Type B pancreatic cell (in vitro differentiated cells): ENCODE results near the gene ZNF835. TPM values are rescaled to one million over a fixed set of nuclear protein-coding genes. Genes with fewer than 3 reads are reported as not detected.

ENCODE experiments used
- DNase-seq: peaks from one replicate; pipeline ENCODE4 v3.0.0; 2021; ENCODE audit warnings: mixed read lengths; ENCODE audit not compliant: unreplicated experiment; ENCODE audit errors: extremely low spot score
- H3K27ac Mint-ChIP-seq: 2 replicates; pipeline ENCODE4 v1.8.0; 2021; ENCODE audit warnings: mild to moderate bottlenecking, mixed read lengths
- H3K27me3 Mint-ChIP-seq: 2 replicates; pipeline ENCODE4 v1.8.0; 2021; ENCODE audit warnings: mixed read lengths
- H3K36me3 Mint-ChIP-seq: 2 replicates; pipeline ENCODE4 v1.8.0; 2021; ENCODE audit warnings: mixed read lengths
- H3K4me1 Mint-ChIP-seq: one replicate; pipeline ENCODE4 v1.8.0; 2021; ENCODE audit warnings: mixed read lengths; ENCODE audit not compliant: unreplicated experiment
- H3K4me3 Mint-ChIP-seq: 2 replicates; pipeline ENCODE4 v1.8.0; 2021; ENCODE audit warnings: mild to moderate bottlenecking, mixed read lengths
- H3K9me3 Mint-ChIP-seq: 2 replicates; pipeline ENCODE4 v1.8.0; 2021; ENCODE audit warnings: mixed read lengths
- CTCF ChIP-seq: fragments of 200-600 bp; sonication (generic); conservative IDR thresholded peaks from 2 replicates; pipeline ENCODE4 v1.5.0; 2021; ENCODE audit warnings: antibody characterized with exemption, mild to moderate bottlenecking
- total RNA-seq: library from RNA; stranded (reverse); gene quantifications from 2 replicates; pipeline ENCODE4 v1.2.1, GENCODE V29; 2021; ENCODE audit warnings: low replicate concordance

ZNF835 gene
- total RNA-seq, 1 donor from 2014 or later = 0.12 TPM

DNA sequence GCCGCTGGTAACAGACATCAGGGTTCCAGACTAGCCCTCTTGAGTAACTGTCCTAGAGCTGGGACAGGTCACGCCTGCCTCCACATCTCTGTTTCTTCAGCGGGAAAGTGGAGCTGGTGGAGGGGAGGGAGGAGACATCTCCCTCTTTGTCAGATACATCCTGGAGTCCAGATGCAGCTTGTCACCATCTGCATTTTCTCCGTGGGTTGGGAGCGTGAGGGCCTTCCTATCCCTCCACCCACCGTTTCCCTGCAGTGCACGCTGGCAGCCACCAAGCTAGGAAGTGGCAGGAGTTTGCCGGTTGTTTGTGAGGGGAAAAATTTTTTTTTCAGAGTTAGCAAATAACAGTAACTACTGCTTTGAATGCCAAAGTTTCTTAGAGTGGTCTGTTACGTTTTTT is 48.6 kb downstream of the ZNF835 start:
- peaks cover 54% of the 10 kb centered on the region for H3K36me3 Mint-ChIP-seq
- H3K4me3 Mint-ChIP-seq = no peak overlapping the region
- H3K27me3 Mint-ChIP-seq = no peaks in the 10 kb centered on the region
- no peak for TF ChIP-seq CTCF
- peaks cover 15% of the 10 kb centered on the region for H3K9me3 Mint-ChIP-seq
- H3K4me1 Mint-ChIP-seq = no peaks in the 10 kb centered on the region
- no peak overlapping the region for H3K27ac Mint-ChIP-seq
- DNase-seq = no peak

DNA sequence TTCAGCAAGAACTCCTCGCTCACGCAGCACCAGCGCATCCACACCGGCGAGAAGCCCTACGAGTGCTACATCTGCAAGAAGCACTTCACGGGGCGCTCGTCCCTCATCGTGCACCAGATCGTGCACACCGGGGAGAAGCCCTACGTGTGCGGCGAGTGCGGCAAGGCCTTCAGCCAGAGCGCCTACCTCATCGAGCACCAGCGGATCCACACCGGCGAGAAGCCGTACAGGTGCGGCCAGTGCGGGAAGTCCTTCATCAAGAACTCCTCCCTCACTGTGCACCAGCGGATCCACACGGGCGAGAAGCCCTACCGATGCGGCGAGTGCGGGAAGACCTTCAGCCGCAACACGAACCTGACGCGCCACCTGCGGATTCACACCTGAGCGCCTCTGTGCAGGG is 49.2 kb downstream of the ZNF835 start:
- H3K27me3 Mint-ChIP-seq = no peaks in the 10 kb centered on the region
- H3K9me3 Mint-ChIP-seq = peaks cover 19% of the 10 kb centered on the region
- no peak for DNase-seq
- H3K36me3 Mint-ChIP-seq = peaks cover 61% of the 10 kb centered on the region
- TF ChIP-seq CTCF = no peak
- H3K4me1 Mint-ChIP-seq = no peaks in the 10 kb centered on the region
- no peak overlapping the region for H3K27ac Mint-ChIP-seq
- H3K4me3 Mint-ChIP-seq = no peak overlapping the region

GRCh38 chr19:56619121-56619520 is 52.4 kb downstream of the ZNF835 start:
- no peak for DNase-seq
- H3K36me3 Mint-ChIP-seq = peaks cover 82% of the 10 kb centered on the region
- no peak for TF ChIP-seq CTCF
- no peaks in the 10 kb centered on the region for H3K4me1 Mint-ChIP-seq
- no peak overlapping the region for H3K4me3 Mint-ChIP-seq
- H3K27me3 Mint-ChIP-seq = no peaks in the 10 kb centered on the region
- H3K27ac Mint-ChIP-seq = no peak overlapping the region
- H3K9me3 Mint-ChIP-seq = peaks cover 38% of the 10 kb centered on the region

DNA sequence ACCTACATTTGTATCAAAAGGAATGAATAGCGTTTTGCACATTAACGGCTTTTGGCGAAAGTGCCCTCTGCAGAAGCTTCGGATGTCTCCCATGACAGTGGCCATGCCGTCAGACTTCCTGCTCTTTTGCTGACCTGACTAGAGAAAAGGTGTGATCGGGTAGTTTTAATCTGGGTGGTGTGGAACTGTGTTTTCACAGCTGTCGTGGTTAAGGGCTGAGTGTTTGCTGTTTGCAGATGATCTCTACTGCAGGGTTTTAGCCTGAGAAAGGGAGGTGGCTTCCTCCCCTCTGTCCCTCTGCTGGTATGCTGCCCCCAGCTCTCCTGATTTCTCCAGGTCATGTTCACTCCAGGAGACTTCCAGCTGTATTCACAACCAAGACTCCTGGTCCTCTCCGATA is 54.0 kb downstream of the ZNF835 start:
- Mint-ChIP-seq H3K9me3 (peaks cover 42% of the 10 kb centered on the region), H3K4me3 (no peak overlapping the region)

DNA sequence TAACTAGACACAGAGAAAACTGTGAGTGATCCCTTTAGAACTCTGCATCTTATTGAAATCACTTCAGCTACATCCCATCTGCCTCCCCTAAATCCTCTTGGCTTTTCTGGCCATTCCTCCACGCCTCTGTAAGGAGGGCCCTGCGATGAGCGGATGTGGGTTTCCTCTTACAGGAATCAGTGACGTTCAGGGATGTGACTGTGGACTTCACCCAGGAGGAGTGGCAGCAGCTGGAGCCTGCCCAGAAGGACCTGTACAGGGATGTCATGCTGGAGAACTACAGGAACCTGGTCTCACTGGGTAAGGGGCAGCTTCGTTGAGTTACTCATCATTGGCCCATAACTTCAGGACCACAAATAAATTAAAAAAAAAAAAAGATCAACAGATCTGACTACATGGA is 57.9 kb downstream of the ZNF835 start:
- Mint-ChIP-seq H3K4me1 (no peaks in the 10 kb centered on the region), H3K4me3 (no peak overlapping the region), H3K36me3 (peaks cover 87% of the 10 kb centered on the region), H3K27ac (no peak overlapping the region), H3K9me3 (peaks cover 53% of the 10 kb centered on the region), H3K27me3 (no peaks in the 10 kb centered on the region)
- no peak for TF ChIP-seq CTCF
- no peak for DNase-seq

More for the DNA sequence above, 54.0 kb downstream of the ZNF835 start:
- Mint-ChIP-seq H3K4me1 (no peaks in the 10 kb centered on the region), H3K36me3 (peaks cover 83% of the 10 kb centered on the region), H3K27me3 (no peaks in the 10 kb centered on the region), H3K27ac (no peak overlapping the region)
- no peak for DNase-seq
- TF ChIP-seq CTCF = no peak

DNA sequence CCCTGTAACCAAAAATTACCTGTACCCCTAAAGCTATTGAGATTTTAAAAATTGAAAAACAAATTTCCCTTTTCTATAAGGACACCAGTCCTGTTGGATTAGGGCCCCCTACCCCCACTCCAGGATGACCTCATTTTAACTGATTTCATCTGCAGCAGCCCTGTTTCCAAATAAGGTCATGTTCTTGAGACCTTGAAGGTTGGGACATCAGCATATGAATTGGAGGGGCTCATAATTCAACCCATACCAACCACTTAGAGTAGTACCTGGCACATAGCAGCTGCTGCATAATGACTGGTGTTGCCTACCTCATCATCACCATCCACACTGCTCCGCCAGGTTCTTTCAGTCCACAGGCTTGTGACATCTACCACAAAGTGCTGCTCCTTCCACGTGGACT is 58.8 kb downstream of the ZNF835 start:
- Mint-ChIP-seq H3K27me3 (no peaks in the 10 kb centered on the region), H3K27ac (no peak overlapping the region), H3K4me1 (no peaks in the 10 kb centered on the region), H3K9me3 (peaks cover 57% of the 10 kb centered on the region), H3K4me3 (no peak overlapping the region), H3K36me3 (peaks cover 89% of the 10 kb centered on the region)
- no peak for DNase-seq
- TF ChIP-seq CTCF = no peak
